HT1080 (cell line): Measurements from ENCODE around the gene DDX56. TPM values are rescaled to one million over a fixed set of nuclear protein-coding genes. Genes with fewer than 3 reads are reported as not detected.
"Not testable (repeated sequence)": the region's sequence is repeated elsewhere in the genome, so short reads cannot be mapped to it uniquely, and the experiment has no call there.

Experiments
- DNase-seq: peaks from one replicate; pipeline ENCODE4 v3.0.0-alpha.2; 2015; ENCODE audit warnings: low read depth
- total RNA-seq: library from RNA; depleted of rRNA; stranded (reverse); fragments of >200 nt; shearing (Covaris generic); gene quantifications from 2 replicates; pipeline ENCODE4 v1.2.3, GENCODE V29; 2014

DDX56 gene
- total RNA-seq, 1 experiment from 2014 or later: 159 TPM

- no peak for DNase-seq
Observed at GRCh38 chr7:44599222-44599621, 25.5 kb upstream of the DDX56 start.

DNA sequence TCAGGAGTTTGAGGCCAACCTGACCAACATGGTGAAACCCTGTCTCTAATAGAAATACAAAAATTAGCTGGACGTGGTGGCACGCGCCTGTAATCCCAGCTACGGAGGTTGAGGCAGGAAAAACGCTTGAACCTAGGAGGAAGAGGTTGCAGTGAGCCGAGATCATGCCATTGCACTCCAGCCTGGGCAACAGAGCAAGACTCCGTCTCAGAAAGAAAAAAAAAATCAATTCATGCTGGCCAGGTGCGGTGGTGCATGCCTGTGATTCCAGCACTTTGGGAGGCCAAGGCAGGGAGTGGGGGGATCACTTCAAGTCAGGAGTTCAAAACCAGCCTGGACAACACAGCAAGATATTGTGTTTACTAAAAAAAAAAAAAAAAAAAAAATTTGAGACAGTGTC lies 23.5 kb upstream of the DDX56 start:
- not testable (repeated sequence) for DNase-seq

DNA sequence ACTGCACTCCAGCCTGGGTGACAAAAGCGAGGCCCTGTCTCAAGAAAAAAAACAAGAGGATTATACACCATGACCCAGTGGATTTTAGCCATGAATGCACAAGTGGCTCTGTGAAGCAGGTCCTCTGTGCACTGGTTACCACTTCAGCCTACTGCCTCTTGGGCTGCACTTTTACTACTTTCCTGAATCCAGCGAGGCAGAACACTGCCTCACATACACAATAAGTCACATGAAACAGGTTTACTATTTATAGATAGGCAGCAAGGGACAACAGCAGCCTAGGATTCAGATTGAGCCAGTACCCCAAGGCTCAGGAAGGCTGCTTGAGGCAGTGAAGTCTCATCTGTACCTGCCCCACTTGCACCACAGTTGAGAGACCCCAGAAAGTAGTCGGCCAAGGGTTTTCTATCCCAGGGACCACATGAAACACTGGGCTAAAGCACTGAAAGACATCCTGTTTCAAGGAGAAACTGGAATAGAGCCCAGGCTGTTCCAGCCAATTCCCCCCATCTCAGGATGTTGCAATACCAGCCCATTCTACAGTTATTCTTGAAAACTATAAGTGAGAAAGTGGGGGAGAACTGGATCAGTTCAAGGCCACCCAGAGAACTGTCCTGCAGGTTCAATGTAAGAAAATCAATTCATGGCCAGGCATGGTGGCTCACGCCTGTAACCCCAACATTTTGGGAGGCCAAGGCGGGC lies 22.4 kb upstream of the DDX56 start:
- peak; percentile 34 for DNase-seq

GRCh38 chr7:44590910-44591309 lies 17.2 kb upstream of the DDX56 start:
- DNase-seq: no peak

DNA sequence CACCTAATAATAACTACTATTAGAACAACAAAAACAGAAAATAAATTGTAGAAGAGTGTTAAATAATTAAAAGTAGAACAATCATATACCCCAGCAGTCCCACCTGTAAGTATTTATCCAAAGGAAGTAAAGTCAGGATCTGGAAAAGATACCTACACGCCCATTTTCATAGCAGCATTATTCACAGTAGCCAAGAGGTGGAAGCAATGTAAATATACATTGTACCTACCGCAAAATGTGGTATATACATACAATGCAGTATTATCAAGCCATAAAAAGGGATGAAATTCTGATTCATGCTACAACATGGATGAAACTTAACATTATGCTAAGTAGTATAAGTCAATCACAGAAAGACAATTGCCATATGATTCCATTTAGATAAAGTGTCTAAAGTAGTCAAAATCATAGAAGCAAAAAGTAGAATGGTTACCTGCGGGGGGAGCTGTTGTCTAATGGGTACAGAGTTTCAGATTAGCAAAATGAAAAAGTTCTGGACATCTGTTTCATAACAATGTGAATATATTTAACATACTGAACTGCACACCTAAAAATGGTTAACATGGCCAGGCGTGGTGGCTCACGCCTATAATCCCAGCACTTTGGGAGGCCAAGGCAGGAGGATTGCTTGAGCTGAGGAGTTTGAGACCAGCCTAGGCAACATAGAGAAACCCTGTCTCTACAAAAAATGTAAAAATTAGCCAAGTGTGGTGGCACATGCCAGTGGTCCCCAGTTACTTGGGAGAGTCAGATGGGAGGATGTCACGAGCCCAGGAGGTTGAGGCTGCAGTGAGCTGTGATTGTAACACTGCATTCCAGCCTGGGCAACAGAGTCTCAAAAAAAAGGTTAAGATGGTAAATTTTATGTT lies 14.4 kb upstream of the DDX56 start:
- peak; percentile 71 for DNase-seq

DNA sequence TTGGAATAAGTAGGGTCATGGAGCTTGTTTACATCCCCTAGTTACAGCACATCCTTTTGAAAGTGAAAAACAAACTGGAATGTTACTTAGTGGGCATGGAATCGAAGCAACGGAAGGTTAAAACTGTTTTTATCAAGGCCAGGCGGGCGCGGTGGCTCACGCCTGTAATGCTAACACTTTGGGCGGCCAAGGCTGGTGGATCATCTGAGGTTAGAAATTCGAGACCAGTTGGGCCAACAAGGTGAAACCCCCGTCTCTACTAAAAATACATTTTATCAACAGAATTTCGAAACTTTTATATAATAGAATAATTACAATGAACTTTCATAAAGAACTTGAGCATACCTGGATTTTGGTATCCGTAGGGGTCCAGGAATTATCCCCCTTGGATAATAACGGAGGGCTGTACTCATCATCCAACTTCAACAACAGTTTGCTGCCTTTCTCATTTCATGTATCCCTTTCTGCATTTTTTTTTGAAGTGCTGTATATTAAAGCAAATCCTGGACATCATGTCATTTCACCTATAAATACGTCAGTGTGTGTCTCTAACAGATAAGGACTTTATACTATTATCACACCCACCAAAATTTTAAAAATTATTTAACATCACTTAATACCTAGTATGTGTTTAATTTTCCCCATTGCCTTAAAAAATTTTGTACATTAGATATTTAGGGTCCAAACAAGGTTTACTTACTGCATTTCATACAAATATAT lies 9.6 kb upstream of the DDX56 start:
- no peak for DNase-seq

- peak; percentile 98 for DNase-seq
Observed at GRCh38 chr7:44581879-44582603, 8.3 kb upstream of the DDX56 start, which contains the start of gene TMED4. TSS of gene TMED4 (minus strand) at chr7:44582231. CDS start at chr7:44582206, 25 bp downstream.

DNA sequence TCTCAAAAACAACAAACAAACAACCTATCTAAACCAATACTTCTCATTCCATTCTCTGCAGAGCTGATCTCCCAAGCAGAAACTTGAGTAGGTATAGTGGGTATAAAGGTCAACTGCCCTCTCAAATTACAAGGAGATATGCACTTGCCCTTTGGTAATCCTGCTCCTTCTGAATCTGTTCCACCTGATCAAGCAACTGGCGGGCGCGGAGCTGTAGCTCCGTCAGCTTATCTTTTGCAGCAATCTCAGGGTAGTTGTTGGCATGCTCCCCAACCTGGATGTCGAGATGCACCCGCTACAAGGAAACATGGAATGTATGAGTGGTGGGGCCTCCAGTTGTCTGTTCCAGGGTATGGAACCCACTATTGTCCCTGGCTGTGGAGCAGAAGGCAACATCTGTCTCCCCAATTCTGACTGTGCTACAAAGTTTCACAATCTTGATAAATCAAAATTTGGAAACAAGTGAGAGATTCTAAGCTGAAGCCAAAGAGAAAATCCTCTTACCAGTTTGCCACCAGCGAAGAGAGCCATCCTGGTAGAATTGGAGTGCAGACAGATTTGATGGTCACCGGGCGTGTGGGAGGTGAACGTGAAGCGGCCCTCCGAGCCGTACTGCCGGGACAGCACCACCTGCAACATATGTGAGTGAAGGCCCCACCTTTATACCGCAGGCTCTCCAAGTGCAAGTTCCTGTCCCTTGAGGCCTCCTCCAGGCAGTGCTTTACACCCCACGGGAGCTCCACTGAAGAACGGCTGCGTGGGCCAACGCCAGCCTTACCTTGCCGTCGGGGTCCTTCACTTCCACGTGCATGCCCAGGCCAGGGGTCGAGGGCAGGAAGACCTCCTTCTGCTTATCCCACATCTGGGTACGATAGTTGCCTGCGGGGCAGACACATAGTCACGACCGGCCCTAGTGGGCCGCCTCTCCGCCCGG lies 7.5 kb upstream of the DDX56 start:
- DNase-seq: no peak

DNA sequence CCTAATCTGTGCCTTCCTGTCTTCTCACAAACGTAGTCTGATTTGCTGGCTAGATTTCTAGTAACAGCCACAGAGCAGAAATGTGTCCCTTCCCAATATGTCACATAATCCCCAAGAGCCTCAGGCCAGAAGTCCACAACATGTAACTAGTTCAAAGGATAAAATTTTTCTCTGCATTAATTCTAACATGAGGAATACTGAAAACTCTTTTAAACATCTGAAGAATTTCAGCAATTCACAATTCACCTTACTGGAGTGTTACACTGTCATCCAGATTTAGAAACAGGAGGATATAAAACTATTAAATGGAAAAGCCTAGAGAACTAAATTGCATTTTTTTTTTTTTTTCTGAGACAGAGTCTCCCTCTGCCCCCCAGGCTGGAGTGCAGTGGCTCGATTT lies 2.5 kb upstream of the DDX56 start:
- no peak for DNase-seq

DNA sequence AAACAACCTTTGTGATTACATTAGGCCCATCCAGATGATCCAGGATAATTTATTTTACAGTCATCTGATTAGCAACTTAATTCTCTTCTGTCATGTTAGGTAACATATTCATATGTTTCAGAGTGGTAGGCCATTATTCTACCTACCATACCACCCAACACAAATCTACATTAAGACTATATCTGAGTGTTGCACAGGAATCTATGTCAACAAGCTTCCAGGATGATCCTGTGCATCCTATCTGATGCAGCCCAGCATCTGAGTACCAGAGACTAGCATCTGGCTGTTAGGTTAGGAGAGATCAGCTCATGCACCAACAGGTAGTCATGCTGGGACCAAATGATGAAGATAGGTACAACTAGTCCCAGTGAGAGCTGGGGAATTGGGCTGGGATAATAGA lies 1.3 kb upstream of the DDX56 start:
- no peak for DNase-seq

- no peak for DNase-seq
Observed at GRCh38 chr7:44574287-44574872, 672 bp upstream of the DDX56 start.

DNA sequence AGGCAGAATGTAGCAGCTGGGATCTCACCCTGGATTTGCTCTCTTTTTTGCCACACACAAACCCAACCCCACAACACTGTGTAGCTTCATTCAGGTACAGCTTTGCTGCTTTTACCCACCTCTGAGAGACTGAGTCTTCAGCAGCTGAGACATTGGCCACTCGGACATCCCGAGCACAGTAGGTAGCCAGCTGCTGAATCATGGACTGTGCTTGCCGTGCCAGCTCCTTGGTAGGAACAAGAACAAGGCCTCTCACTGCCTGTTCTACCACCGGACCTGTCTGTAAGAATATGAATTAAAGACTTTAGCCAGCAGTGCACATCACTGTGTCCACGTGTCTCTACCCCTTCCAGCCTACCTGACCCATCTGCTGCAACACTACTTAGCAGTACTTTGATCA lies 937 bp downstream of the DDX56 start:
- DNase-seq: no peak

DNA sequence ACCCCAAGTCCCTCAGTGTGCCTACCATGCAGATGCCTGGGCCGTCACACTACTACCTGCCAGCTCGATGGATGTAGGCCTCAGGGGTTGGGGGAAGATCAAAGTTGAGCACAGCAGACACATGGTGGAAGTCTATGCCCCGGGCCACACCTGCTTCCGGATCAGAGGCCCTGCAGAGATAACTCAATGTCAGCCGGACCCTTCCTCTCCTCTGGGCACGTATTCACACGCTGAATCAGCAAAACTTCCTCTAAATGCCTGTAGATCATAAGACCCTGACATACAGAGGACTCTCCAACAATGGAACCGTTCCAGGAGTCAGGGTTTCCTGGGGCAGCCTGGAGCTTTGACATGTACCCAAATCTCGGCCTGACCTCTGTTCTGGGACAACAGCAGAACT lies 3.7 kb downstream of the DDX56 start:
- DNase-seq: no peak

DNA sequence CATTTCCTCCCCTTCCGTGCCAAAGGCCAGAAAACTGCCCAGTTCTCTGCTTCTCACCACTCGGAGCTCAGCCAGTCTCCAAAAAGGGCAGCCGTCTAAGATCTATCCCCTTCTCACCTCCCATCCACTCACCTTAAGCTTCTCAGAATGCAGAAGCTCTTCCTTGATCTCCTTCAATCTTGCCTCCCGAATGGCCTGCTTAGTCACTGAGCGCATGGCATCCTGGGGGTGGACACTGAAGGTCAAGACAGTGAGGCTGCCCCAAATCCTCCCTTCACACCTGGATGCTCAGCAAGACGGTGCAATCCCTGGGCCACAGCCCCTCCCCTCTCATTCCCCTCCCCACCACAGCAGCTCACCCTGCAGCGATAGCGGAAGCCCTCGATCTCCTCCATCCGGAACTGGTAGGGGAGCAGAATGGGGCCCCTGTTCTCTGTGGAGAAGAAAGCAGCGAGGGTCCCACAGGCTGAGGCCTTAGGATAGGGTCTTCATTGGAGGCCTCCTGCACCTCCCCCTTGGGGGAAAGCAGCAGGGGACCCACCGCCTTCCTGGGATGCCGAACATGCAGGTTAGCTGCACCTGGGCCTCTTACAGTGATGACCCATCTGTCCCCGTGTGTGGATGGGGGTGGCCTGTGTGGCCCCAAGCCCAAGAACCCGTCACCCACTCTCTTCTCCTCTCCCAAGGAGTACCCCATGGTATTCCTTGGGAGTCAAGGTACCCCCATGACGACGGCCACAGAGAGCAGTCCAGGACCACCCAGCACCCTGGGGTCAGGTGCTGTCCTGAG lies 4.7 kb downstream of the DDX56 start:
- no peak for DNase-seq

DNA sequence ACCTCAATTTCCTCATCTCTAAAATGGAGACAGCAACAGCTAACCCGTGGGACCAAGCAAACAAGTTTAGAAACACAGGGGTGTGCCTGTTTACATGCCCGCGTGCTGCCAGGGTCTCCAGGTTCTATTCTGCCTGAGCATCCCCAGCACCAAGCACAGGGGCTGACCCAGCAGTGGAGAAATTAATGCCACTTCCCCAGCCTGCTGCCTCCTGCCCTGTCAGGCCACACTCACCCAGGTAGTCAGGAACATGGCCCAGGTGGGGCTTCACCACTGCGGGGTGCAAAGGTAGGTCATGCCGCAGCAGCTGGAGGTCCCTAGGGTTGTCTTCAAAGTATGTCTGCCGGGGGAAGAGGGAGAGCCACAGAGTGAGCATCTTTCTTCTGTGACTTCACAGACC lies 5.8 kb downstream of the DDX56 start:
- no peak for DNase-seq

- no peak for DNase-seq
Observed at GRCh38 chr7:44566680-44567079, 7.0 kb downstream of the DDX56 start.

DNA sequence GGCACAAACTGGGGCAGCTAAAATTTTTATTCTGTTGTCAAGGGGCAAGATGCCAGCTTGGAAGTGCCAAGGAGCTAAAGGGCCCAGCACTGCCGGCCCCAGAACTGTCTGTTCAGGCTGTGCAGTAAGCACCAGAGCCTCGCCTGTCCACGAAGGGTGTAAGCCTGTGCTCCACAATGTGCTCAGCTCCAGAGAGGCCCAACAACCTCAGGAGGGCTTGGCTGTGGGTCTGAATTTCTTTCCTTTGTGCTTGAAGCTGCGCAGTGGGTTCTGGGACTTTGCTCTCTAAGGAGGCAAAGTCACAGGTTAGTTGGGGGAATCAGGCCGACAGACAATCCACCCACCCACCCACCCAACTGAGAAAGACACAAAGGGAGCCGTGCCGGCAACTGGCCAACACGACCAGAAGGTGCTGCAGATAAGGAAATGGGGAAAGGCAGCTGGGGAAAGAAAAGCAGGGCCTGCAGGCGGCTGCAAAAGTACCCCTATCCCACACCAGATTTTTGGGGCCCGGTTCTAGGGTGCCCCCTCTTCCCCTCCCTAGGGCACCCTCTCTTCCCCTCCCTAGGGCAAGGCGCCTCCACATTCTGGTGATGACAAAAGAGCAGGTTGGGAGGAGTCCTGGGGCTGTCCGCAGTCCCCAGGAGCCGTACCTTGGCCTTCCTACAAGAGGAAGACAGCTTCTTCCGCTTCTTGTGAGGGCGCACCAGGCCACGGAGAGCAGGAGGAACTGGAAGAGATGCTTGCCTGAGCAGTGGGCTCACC lies 7.7 kb downstream of the DDX56 start:
- no peak for DNase-seq

DNA sequence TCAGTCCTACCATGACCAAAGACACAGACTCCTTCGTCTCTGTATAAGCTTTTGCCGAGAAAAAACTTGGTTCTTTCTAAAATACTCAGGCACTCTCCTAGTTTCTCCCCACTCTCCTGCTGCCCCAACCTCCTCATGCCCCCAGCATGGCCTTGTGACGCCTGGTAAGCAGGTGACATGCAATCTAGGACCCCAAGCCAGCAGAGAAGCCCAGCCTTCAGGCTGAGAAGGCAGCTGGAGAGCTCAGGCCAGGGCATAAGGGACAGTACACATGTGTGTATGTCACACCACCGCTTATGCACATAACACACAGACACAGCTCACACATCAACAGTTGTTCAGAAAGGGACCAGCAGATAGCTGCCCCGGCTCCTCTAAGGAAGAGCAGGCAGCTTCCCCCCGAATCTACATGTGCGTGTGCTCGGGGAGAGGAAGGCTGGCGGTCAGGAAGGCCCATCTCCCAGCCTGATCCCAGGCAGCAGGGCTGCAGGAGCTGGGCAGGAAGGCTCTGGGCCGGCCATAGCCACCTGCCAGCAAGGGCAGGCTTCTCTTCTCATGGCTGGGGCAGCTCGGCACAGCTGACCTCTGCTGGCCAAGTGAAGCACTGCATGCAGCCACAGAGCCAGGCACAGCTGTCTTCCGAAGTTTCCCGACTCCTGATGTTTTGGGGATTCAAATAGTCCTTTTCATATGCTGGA lies 8.5 kb downstream of the DDX56 start:
- DNase-seq: peak; percentile 51
